AG04450 (cell line): ENCODE data around the gene TBX2. TPM values are rescaled to one million over a fixed set of nuclear protein-coding genes. Genes with fewer than 3 reads are reported as not detected.

Experiments
- CTCF ChIA-PET: fragments of 300-600, 350-600 bp; formaldehyde crosslinking; extraction: SDS; loops from one replicate; lab custom pipeline; 2022; ENCODE audit warnings: antibody characterized with exemption, inconsistent platforms; lab: Charles Lee
- POLR2A ChIA-PET: fragments of 350-600 bp; formaldehyde crosslinking; extraction: SDS; loops from one replicate; lab custom pipeline; 2021; ENCODE audit warnings: antibody characterized with exemption, inconsistent platforms; lab: Yijun Ruan, JAX
- DNase-seq: peaks from one replicate; pipeline ENCODE4 v3.0.0-alpha.2; 2011; ENCODE audit warnings: low read depth, low spot score
- H3K27ac ChIP-seq: one replicate; pipeline ENCODE4 v1.5.1; 2012; ENCODE audit warnings: low read depth, low read length, control low read depth
- H3K27me3 ChIP-seq: one replicate; pipeline ENCODE4 v1.6.0; 2012; ENCODE audit warnings: low read length; ENCODE audit not compliant: control insufficient read depth, insufficient read depth
- H3K4me3 ChIP-seq: 2 replicates; pipeline ENCODE4 v1.5.1; 2011; ENCODE audit warnings: mild to moderate bottlenecking, low read depth, low read length, control low read depth
- H3K9me3 ChIP-seq: 2 replicates; pipeline ENCODE4 v1.5.1; 2012; ENCODE audit warnings: low read length; ENCODE audit not compliant: control insufficient read depth, insufficient read depth
- polyA plus RNA-seq: library from polyadenylated mRNA; depleted of rRNA; stranded (reverse); fragments of >200 nt; gene quantifications from 2 replicates; pipeline ENCODE4 v1.2.3, GENCODE V29; 2011
- TF ChIP-seq, protein P1 (sequence below): IDR thresholded peaks from 2 replicates; pipeline ENCODE4 v1.5.1; 2011; ENCODE audit warnings: low read depth, low read length, control low read depth, inconsistent platforms

Gene TBX2
- polyA plus RNA-seq, 1 experiment = 18.3 TPM

DNA sequence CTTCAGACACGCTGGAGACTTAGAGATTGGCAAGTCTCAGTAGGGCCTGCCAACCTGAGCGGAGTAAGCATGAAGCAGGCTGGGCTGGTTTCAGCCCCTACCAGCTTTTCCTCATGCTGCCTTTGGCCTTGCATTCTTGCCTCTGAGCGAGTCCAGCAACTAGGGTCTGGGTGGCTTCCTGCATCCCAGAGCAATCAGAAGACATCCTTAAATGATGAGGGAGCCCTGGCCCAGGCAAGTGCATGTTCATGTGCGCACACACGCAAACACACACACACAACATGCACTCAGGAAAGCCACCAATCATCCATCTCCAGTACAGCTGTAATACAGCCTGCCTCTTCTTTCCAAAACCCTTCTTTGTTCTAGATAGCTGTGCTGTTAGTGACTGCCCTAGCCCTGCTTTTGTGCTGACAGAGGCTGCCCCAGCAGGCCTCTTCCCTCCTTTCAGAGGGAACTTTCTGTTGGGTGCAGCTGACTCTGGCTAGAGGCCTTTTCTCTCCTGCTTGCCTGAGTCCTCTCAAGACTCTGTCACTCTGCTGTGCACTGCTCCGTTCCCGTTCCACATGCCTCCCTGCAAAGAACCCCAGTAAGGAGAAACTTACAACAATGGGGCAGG is 30.7 kb upstream of the TBX2 start:
- ChIA-PET POLR2A (interaction anchor here (1.1 kb wide), 1 partner anchor 17 kb away, joined by 3 read pairs; no protein-coding TSS in a partner anchor), CTCF (no interaction called here)
- Histone ChIP-seq H3K27ac (no peak overlapping the region), H3K4me3 (no peak overlapping the region), H3K27me3 (no peaks in the 10 kb centered on the region), H3K9me3 (no peaks in the 10 kb centered on the region)
- TF ChIP-seq, protein P1, sequence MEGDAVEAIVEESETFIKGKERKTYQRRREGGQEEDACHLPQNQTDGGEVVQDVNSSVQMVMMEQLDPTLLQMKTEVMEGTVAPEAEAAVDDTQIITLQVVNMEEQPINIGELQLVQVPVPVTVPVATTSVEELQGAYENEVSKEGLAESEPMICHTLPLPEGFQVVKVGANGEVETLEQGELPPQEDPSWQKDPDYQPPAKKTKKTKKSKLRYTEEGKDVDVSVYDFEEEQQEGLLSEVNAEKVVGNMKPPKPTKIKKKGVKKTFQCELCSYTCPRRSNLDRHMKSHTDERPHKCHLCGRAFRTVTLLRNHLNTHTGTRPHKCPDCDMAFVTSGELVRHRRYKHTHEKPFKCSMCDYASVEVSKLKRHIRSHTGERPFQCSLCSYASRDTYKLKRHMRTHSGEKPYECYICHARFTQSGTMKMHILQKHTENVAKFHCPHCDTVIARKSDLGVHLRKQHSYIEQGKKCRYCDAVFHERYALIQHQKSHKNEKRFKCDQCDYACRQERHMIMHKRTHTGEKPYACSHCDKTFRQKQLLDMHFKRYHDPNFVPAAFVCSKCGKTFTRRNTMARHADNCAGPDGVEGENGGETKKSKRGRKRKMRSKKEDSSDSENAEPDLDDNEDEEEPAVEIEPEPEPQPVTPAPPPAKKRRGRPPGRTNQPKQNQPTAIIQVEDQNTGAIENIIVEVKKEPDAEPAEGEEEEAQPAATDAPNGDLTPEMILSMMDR = no peak
- no peak for DNase-seq

DNA sequence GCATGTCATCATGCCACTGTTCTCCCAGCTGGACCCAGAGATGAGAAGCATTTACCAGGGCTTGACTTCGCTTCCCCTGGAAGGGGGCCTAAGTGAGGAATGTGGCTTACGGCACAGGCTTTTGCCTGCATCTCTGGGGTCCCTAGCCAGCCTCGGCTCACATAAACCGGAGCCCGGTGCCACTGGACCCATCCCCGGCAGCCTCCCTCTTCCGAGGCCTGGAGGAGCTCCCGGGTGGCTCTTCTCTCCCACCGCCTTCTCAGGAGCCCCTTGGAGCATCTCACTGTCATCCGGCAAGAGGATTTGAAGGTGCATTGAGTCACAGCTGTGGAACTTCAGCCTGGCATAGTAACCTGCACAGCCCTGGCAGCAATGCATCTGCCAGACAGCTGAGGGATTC is 29.9 kb upstream of the TBX2 start:
- no peak overlapping the region for H3K4me3 ChIP-seq
- no peak for DNase-seq
- TF ChIP-seq, protein P1 = no peak
- ChIA-PET POLR2A (no interaction called here), CTCF (no interaction called here)
- no peaks in the 10 kb centered on the region for H3K9me3 ChIP-seq
- no peaks in the 10 kb centered on the region for H3K27me3 ChIP-seq
- H3K27ac ChIP-seq = no peak overlapping the region

DNA sequence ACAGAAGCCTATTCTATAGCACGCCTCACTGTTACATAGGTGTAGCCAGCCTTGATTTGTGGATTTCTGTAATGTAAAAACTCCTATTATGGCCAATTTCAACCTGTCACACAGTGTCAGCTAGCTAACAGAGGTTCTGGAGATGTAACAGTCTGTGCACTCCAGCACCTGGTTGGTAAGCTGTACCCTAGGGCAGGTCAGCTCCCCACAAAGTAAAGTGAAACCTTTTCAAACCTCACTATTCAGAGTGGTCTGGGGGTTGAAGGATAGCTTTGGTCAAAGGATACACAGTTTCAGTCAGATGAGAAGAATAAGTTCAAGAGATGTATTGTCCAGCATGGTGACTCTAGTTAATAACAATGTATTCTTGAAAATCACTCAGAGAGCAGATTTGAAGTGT is 28.5 kb upstream of the TBX2 start:
- H3K27ac ChIP-seq = no peak overlapping the region
- TF ChIP-seq, protein P1 = no peak
- ChIA-PET POLR2A (no interaction called here), CTCF (no interaction called here)
- no peak for DNase-seq
- H3K9me3 ChIP-seq = no peaks in the 10 kb centered on the region
- H3K27me3 ChIP-seq = no peaks in the 10 kb centered on the region
- no peak overlapping the region for H3K4me3 ChIP-seq

DNA sequence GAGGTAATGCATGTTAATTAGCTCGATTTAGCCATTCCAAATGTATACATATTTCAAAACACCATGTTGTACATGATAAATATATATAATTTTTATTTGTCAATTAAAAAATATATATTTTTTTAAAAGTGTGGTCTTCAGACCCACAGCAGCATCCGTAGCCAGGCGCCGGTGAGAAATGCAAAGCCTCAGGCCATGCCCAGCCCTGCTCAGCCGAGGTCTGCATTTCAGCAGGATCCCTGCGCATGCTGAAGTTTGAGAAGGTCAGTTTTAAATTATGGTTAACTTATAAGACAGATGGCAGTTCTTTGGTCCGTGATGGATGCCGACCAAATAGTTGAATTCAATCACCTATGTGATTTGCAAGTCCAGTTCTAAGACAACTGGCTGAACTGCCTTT is 28.0 kb upstream of the TBX2 start:
- no peak for DNase-seq
- POLR2A ChIA-PET = no interaction called here
- CTCF ChIA-PET = no interaction called here
- Histone ChIP-seq H3K27me3 (no peaks in the 10 kb centered on the region), H3K4me3 (no peak overlapping the region), H3K27ac (no peak overlapping the region), H3K9me3 (no peaks in the 10 kb centered on the region)
- TF ChIP-seq, protein P1 = no peak

DNA sequence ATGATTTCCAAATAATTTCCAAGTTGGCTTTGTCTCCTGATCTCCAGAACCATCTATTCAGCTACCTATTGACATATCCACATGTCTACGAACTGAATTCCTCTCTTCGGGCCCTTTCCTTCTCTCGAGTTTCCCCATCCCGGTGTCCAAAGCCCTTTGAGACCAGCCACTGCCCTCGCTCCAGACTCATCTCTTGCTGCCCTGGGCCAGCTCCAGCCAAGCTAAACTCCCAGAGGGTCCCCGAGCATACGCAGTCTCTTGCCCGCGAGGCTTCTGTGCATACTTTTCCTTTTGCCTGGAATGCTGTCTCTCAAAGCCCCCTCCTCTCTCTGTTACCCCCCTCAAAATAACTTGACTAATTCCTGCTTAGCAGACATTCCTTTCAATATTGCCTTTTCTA is 27.2 kb upstream of the TBX2 start:
- ChIA-PET CTCF (interaction anchor here (1.0 to 1.1 kb wide), 2 partner anchors 18 to 111 kb away, joined by 3 to 4 read pairs; no protein-coding TSS in a partner anchor), POLR2A (interaction anchor here (0.5 kb wide), 1 partner anchor 158 kb away, joined by 3 read pairs; no protein-coding TSS in a partner anchor)

More for the DNA sequence above, 27.2 kb upstream of the TBX2 start:
- TF ChIP-seq, protein P1 = no peak
- Histone ChIP-seq H3K27me3 (no peaks in the 10 kb centered on the region), H3K27ac (no peak overlapping the region), H3K9me3 (no peaks in the 10 kb centered on the region), H3K4me3 (no peak overlapping the region)
- DNase-seq = no peak
